Stimulated activated CD8-positive, alpha-beta memory T cell treated with anti-CD3 and anti-CD28 coated beads, Interleukin-2, amount 100 ng/mL, for 1 hour (primary cell): ENCODE measurements around the gene JPH4.
A peak's percentile ranks its signal among the peaks of the same experiment; 100 is the strongest.
"Not testable (repeated sequence)": the region's sequence is repeated elsewhere in the genome, so short reads cannot be mapped to it uniquely, and the experiment has no call there.

ENCODE experiments used
- DNase-seq, 2 donors: peaks; one replicate each; pipeline ENCODE4 v3.0.0-alpha.2; 2020; ENCODE audit warnings: low read depth in 2 of 2

JPH4 gene

GRCh38 chr14:23609001-23609400 is 30.4 kb upstream of the JPH4 start:
- DNase-seq: no peak

GRCh38 chr14:23608454-23608853 is 29.9 kb upstream of the JPH4 start:
- no peak for DNase-seq

- no peak for DNase-seq
These were observed 27.5 kb upstream of the JPH4 start for GRCh38 chr14:23605931-23606585.

GRCh38 chr14:23604675-23605170 is 26.1 kb upstream of the JPH4 start:
- no peak for DNase-seq

GRCh38 chr14:23604148-23604547 is 25.6 kb upstream of the JPH4 start:
- DNase-seq: no peak

- DNase-seq: no peak
These were observed 24.5 kb upstream of the JPH4 start for GRCh38 chr14:23603103-23603502.

GRCh38 chr14:23602181-23603095 is 23.8 kb upstream of the JPH4 start:
- DNase-seq: no peak

GRCh38 chr14:23601845-23602180 is 23.2 kb upstream of the JPH4 start:
- no peak for DNase-seq

GRCh38 chr14:23601424-23601823 is 22.8 kb upstream of the JPH4 start:
- no peak for DNase-seq

- DNase-seq: no peak
These were observed 22.2 kb upstream of the JPH4 start for GRCh38 chr14:23600806-23601205.

GRCh38 chr14:23600322-23600707 is 21.7 kb upstream of the JPH4 start:
- DNase-seq: no peak

- DNase-seq: not testable (repeated sequence)
These were observed 15.6 kb upstream of the JPH4 start for GRCh38 chr14:23594191-23594590.

GRCh38 chr14:23590198-23590597 is 11.6 kb upstream of the JPH4 start:
- no peak for DNase-seq

- no peak for DNase-seq
These were observed 11.0 kb upstream of the JPH4 start for GRCh38 chr14:23589606-23590005.

- DNase-seq: peak; percentile 54 to 67
These were observed 10.5 kb upstream of the JPH4 start for GRCh38 chr14:23588884-23589598.

GRCh38 chr14:23584527-23585203 is 6.1 kb upstream of the JPH4 start:
- not testable (repeated sequence) for DNase-seq

- DNase-seq: not testable (repeated sequence)
These were observed 5.4 kb upstream of the JPH4 start for GRCh38 chr14:23583761-23584526.

- DNase-seq: no peak
These were observed 4.5 kb upstream of the JPH4 start for GRCh38 chr14:23582906-23583760.

GRCh38 chr14:23580948-23581281 is 2.3 kb upstream of the JPH4 start:
- DNase-seq: no peak
